HepG2 (cell line): ENCODE measurements around the gene TAMM41. TPM values are rescaled to one million over a fixed set of nuclear protein-coding genes. Genes with fewer than 3 reads are reported as not detected.

ENCODE experiments used
- CBX1 ChIP-seq: IDR thresholded peaks from one replicate; pipeline ENCODE4 v1.6.1; 2016; ENCODE audit warnings: antibody characterized with exemption, low read depth
- DDIT3 ChIP-seq: sonication (generic); formaldehyde crosslinking; IDR thresholded peaks from 2 replicates; pipeline ENCODE4 v1.4.0; 2020; ENCODE audit warnings: mild to moderate bottlenecking, missing genetic modification reagents
- ETS1 ChIP-seq: sonication (generic); formaldehyde crosslinking; IDR thresholded peaks from 2 replicates; pipeline ENCODE4 v1.4.0; 2020; ENCODE audit warnings: missing genetic modification reagents
- GMEB2 ChIP-seq: IDR thresholded peaks from 2 replicates; pipeline ENCODE4 v1.6.1; 2016; ENCODE audit warnings: missing biosample characterization, missing genetic modification reagents, low read depth
- NCOA1 ChIP-seq: sonication (generic); formaldehyde crosslinking; IDR thresholded peaks from 2 replicates; pipeline ENCODE4 v1.9.0; 2021; ENCODE audit warnings: missing genetic modification reagents
- SETDB1 ChIP-seq: sonication (generic); formaldehyde crosslinking; IDR thresholded peaks from 2 replicates; pipeline ENCODE4 v1.5.1; 2020; ENCODE audit warnings: missing genetic modification reagents, mild to moderate bottlenecking, borderline replicate concordance
- SP2 ChIP-seq: sonication (generic); formaldehyde crosslinking; IDR thresholded peaks from 2 replicates; pipeline ENCODE4 v1.5.1; 2020; ENCODE audit warnings: mild to moderate bottlenecking, missing genetic modification reagents
- TGIF2 ChIP-seq: IDR thresholded peaks from 2 replicates; pipeline ENCODE4 v1.6.1; 2016; ENCODE audit warnings: control low read depth, missing compliant biosample characterization
- TP53 ChIP-seq: sonication (generic); formaldehyde crosslinking; conservative IDR thresholded peaks from 2 replicates; pipeline ENCODE4 v1.4.0; 2020; ENCODE audit warnings: missing genetic modification reagents
- TSC22D2 ChIP-seq: sonication (generic); formaldehyde crosslinking; IDR thresholded peaks from 2 replicates; pipeline ENCODE4 v1.5.1; 2020; ENCODE audit warnings: missing genetic modification reagents, mild to moderate bottlenecking, borderline replicate concordance
- ZHX2 ChIP-seq, 2 experiments: sonication (generic) in 1 of 2; formaldehyde crosslinking in 1 of 2; IDR thresholded peaks; 2 replicates each; pipeline versions ENCODE4 v1.6.1 to v1.9.0; 2014 to 2022; ENCODE audit warnings: antibody characterized with exemption in 1 of 2, borderline replicate concordance in 1 of 2, inconsistent platforms in 1 of 2, low read depth in 1 of 2, missing genetic modification reagents in 1 of 2
- ZNF12 ChIP-seq: sonication (generic); formaldehyde crosslinking; IDR thresholded peaks from 2 replicates; pipeline ENCODE4 v1.5.0; 2020; ENCODE audit warnings: missing genetic modification reagents
- ZNF20 ChIP-seq: sonication (generic); formaldehyde crosslinking; IDR thresholded peaks from 2 replicates; pipeline ENCODE4 v1.4.0; 2020; ENCODE audit warnings: mild to moderate bottlenecking, moderate library complexity, missing genetic modification reagents
- ZNF281 ChIP-seq: sonication (generic); formaldehyde crosslinking; IDR thresholded peaks from 2 replicates; pipeline ENCODE4 v1.4.0; 2020; ENCODE audit warnings: missing genetic modification reagents, borderline replicate concordance
- ZNF761 ChIP-seq: sonication (generic); formaldehyde crosslinking; conservative IDR thresholded peaks from 2 replicates; pipeline ENCODE4 v1.4.0; 2020; ENCODE audit warnings: mild to moderate bottlenecking, missing genetic modification reagents
- polyA plus RNA-seq, 8 experiments: library from polyadenylated mRNA; depleted of rRNA in 3 of 8; stranded (reverse) in 7 of 8; unstranded in 1 of 8; fragments of >200 nt; fragmentation: Illumina TruSeq in 4 of 8; extraction: Trizol in 4 of 8; gene quantifications; 2 replicates each; pipeline versions ENCODE4 v1.2.1 to v1.2.3, GENCODE V29; 2011 to 2016; ENCODE audit warnings: low read depth in 4 of 8, missing spikeins in 1 of 8, mixed read lengths in 1 of 8; ENCODE audit not compliant: insufficient read depth in 1 of 8
- total RNA-seq, 5 experiments: library from RNA; depleted of rRNA; stranded (reverse); fragments of >200 nt; fragmentation: Illumina TruSeq; extraction: Trizol; gene quantifications; 2 replicates each; pipeline ENCODE4 v1.2.3, GENCODE V29; 2016; ENCODE audit warnings: low read depth in 1 of 5

Gene TAMM41
- total and polyA plus RNA-seq, 2 of the 13 experiments (the other 11 are each of a cell fraction or from before 2014, with no cell fraction given) = 9.9 to 12.2 TPM

GRCh38 chr3:11846281-11847266, at the start of gene TAMM41 (continued):
- TF ChIP-seq SETDB1 (no peak), ZHX2 (IDR thresholded peaks at IDR 0.05; ENCODE audit: low read depth) (peak; percentile 65; the same call in 1 of the 2 replicates), ZHX2 (CRISPR knock-in tag; IDR thresholded peaks at IDR 0.05; ENCODE audit: borderline replicate concordance) (no peak), ZNF20 (0 out of 2 replicates have a peak, but pooled peaks have one; percentile 46), ZNF281 (CRISPR knock-in tag) (peak; percentile 23; the same call in 1 of the 2 replicates), ZNF761 (CRISPR knock-in tag) (peak; percentile 92), CBX1 (no peak), SP2 (CRISPR knock-in tag) (peak; percentile 47), ZNF12 (CRISPR knock-in tag) (peak; percentile 70; the same call in 1 of the 2 replicates), TP53 (CRISPR knock-in tag) (no peak), DDIT3 (CRISPR knock-in tag) (no peak), NCOA1 (CRISPR knock-in tag) (no peak), TSC22D2 (CRISPR knock-in tag) (peak; percentile 88; the same call in 1 of the 2 replicates), GMEB2 (CRISPR knock-in tag) (peak; percentile 100), ETS1 (CRISPR knock-in tag) (no peak), TGIF2 (peak; percentile 91)
